Endothelial cell of umbilical vein (primary cell): ENCODE data around the gene NUP62. TPM values are rescaled to one million over a fixed set of nuclear protein-coding genes. Genes with fewer than 3 reads are reported as not detected.

ENCODE experiments used
- BruUV-seq: library from RNA; stranded (reverse); fragments of 400-500 nt; replicated peaks from 2 replicates; lab custom pipeline; 2021; lab: Mats Ljungman, UMichigan
- CTCF ChIA-PET: fragments of 300-600, 350-600 bp; sonication (Branson Sonifier 250); formaldehyde crosslinking; loops from one replicate; lab custom pipeline; 2021; ENCODE audit warnings: antibody characterized with exemption, inconsistent platforms; lab: Charles Lee
- POLR2A ChIA-PET: fragments of 300-600, 350-600 bp; sonication (Branson Sonifier 250); formaldehyde crosslinking; loops from one replicate; lab custom pipeline; 2021; ENCODE audit warnings: antibody characterized with exemption, inconsistent platforms; lab: Charles Lee
- DNase-seq: peaks from one replicate; pipeline ENCODE4 v3.0.0-alpha.2; 2011; ENCODE audit warnings: low read depth, low spot score
- FAIRE-seq: peaks from 2 replicates; lab custom pipeline; 2011; peaks lifted over from hg19 to GRCh38; lab: Jason Lieb, UNC
- H2AFZ ChIP-seq: 2 replicates; pipeline ENCODE4 v1.6.0; 2012; ENCODE audit warnings: low read depth, low read length, control low read depth, inconsistent platforms
- H3K27ac ChIP-seq: 2 replicates; pipeline ENCODE4 v1.5.1; 2011; ENCODE audit warnings: low read depth, mild to moderate bottlenecking, control low read depth, low read length, moderate library complexity; ENCODE audit not compliant: insufficient read depth
- H3K27me3 ChIP-seq, 2 experiments: 2 replicates each; pipeline versions ENCODE4 v1.6.0 to v1.6.1; 2011; ENCODE audit warnings: low read length in 2 of 2, mixed read lengths in 1 of 2; ENCODE audit not compliant: control insufficient read depth in 2 of 2, insufficient read depth in 2 of 2
- H3K36me3 ChIP-seq, 2 experiments: 2 replicates in 1 of 2; 3 replicates in 1 of 2; pipeline ENCODE4 v1.5.1; 2011; ENCODE audit warnings: low read length in 2 of 2, mild to moderate bottlenecking in 1 of 2, moderate library complexity in 1 of 2; ENCODE audit not compliant: control insufficient read depth in 2 of 2, insufficient read depth in 2 of 2; ENCODE audit errors: extremely low read depth in 1 of 2
- H3K4me1 ChIP-seq: 3 replicates; pipeline ENCODE4 v1.5.1; 2011; ENCODE audit warnings: mild to moderate bottlenecking, low read length; ENCODE audit not compliant: control insufficient read depth, insufficient read depth; ENCODE audit errors: extremely low read depth
- H3K4me2 ChIP-seq: 2 replicates; pipeline ENCODE4 v1.6.1; 2011; ENCODE audit warnings: low read length, control low read depth, mixed read lengths; ENCODE audit not compliant: insufficient read depth
- H3K4me3 ChIP-seq, 3 experiments: fragments of 200-600 bp in 1 of 3; sonication (generic), shearing (Covaris generic) in 1 of 3; replicated peaks in 1 of 3; 2 replicates each; pipeline ENCODE4 v1.5.1; 2011 to 2016; ENCODE audit warnings: control low read depth in 3 of 3, low read length in 3 of 3, mild to moderate bottlenecking in 2 of 3, inconsistent platforms in 1 of 3, low read depth in 1 of 3, moderate library complexity in 1 of 3; ENCODE audit not compliant: insufficient read depth in 1 of 3
- H3K79me2 ChIP-seq: 2 replicates; pipeline ENCODE4 v1.6.0; 2012; ENCODE audit warnings: low read length, inconsistent platforms; ENCODE audit not compliant: control insufficient read depth, insufficient read depth
- H3K9ac ChIP-seq: replicated peaks from 2 replicates; pipeline ENCODE3; 2011; ENCODE audit warnings: low read length, control low read depth; ENCODE audit not compliant: insufficient read depth; ENCODE audit errors: extremely low read depth
- H3K9me1 ChIP-seq: replicated peaks from 3 replicates; pipeline ENCODE4 v1.6.0; 2011; ENCODE audit warnings: mild to moderate bottlenecking, low read length; ENCODE audit not compliant: control insufficient read depth, insufficient read depth; ENCODE audit errors: extremely low read depth
- H3K9me3 ChIP-seq: replicated peaks from 2 replicates; pipeline ENCODE4 v1.5.1; 2012; ENCODE audit warnings: low read length, inconsistent platforms; ENCODE audit not compliant: control insufficient read depth, insufficient read depth
- H4K20me1 ChIP-seq: replicated peaks from 2 replicates; pipeline ENCODE3; 2011; ENCODE audit warnings: mild to moderate bottlenecking, low read length; ENCODE audit not compliant: control insufficient read depth, insufficient read depth; ENCODE audit errors: extremely low read depth
- CTCF ChIP-seq, 2 donors: IDR thresholded peaks; 1 replicate in 1 of 2; 2 replicates in 1 of 2; pipeline ENCODE4 v1.5.1; 2011; ENCODE audit warnings: low read length in 2 of 2, mild to moderate bottlenecking in 2 of 2, moderate library complexity in 2 of 2, control low read depth in 1 of 2, inconsistent platforms in 1 of 2, low read depth in 1 of 2; ENCODE audit not compliant: insufficient read depth in 1 of 2; ENCODE audit errors: extremely low read depth in 1 of 2
- EZH2 ChIP-seq: IDR thresholded peaks from 2 replicates; pipeline ENCODE4 v1.6.1; 2012; ENCODE audit warnings: borderline replicate concordance, low read depth, mild to moderate bottlenecking, moderate library complexity, low read length, inconsistent platforms; ENCODE audit not compliant: severe bottlenecking
- FOS ChIP-seq: IDR thresholded peaks from 2 replicates; pipeline ENCODE4 v1.6.1; 2011; ENCODE audit warnings: mild to moderate bottlenecking, low read length, moderate library complexity, borderline replicate concordance; ENCODE audit not compliant: insufficient read depth
- GATA2 ChIP-seq: IDR thresholded peaks from 2 replicates; pipeline ENCODE4 v1.7.0; 2011; ENCODE audit warnings: low read depth, mild to moderate bottlenecking, moderate library complexity, mixed read lengths, low read length; ENCODE audit not compliant: insufficient read length, insufficient read depth
- JUN ChIP-seq: IDR thresholded peaks from 2 replicates; pipeline ENCODE4 v1.6.1; 2011; ENCODE audit warnings: borderline replicate concordance, low read depth; ENCODE audit not compliant: insufficient read length, insufficient read depth
- MAX ChIP-seq: IDR thresholded peaks from 2 replicates; pipeline ENCODE4 v1.6.1; 2011; ENCODE audit not compliant: insufficient read depth, insufficient read length
- MYC ChIP-seq: IDR thresholded peaks from one replicate; pipeline ENCODE4 v1.6.1; 2011; ENCODE audit warnings: mild to moderate bottlenecking, low read depth, low read length
- POLR2AphosphoS5 ChIP-seq: IDR thresholded peaks from 2 replicates; pipeline ENCODE4 v1.6.1; 2012; ENCODE audit warnings: low read depth, mild to moderate bottlenecking, control low read depth, low read length, moderate library complexity; ENCODE audit not compliant: insufficient read depth
- dilution Hi-C: fragments of 300-500 bp; cut with MboI; formaldehyde crosslinking; loops from one replicate; pipeline ENCODE4 v1.15.0; 2019; ENCODE audit warnings: low sequenced_read_pairs; ENCODE audit not compliant: extremely low pct_ligation_motif_present
- intact Hi-C: fragments of 100-400 bp; cut with micrococcal nuclease; formaldehyde crosslinking; loops from one replicate; pipeline ENCODE4 v1.10.0; 2022
- polyA plus RNA-seq, 4 experiments: library from polyadenylated mRNA; depleted of rRNA in 3 of 4; stranded (reverse) in 3 of 4; unstranded in 1 of 4; fragments of >200 nt; gene quantifications; 2 replicates each; pipeline versions ENCODE4 v1.2.1 to v1.2.3, GENCODE V29; 2011 to 2012; ENCODE audit warnings: missing spikeins in 1 of 4
- total RNA-seq: library from RNA; stranded (reverse); gene quantifications from 2 replicates; pipeline ENCODE4 v1.2.3, GENCODE V29; 2021

Gene NUP62
- total and polyA plus RNA-seq, 2 donors (not counting 3 experiments of a cell fraction or from before 2014, with no cell fraction given): 32.0 to 93.7 TPM

- BruUV-seq: no TSS peak
- intact Hi-C loops: loop anchor here (5.0 kb wide), 2 partner anchors 188 to 273 kb away; partner anchors contain the start of genes PRMT1 and PRR12
- Histone ChIP-seq H3K4me2 (no peak overlapping the region), H3K9me1 (no peaks in the 10 kb centered on the region), H3K79me2 (peaks cover 26% of the 10 kb centered on the region), H2AFZ (no peak overlapping the region), H4K20me1 (no peaks in the 10 kb centered on the region), H3K4me3 (no peak overlapping the region), H3K9me3 (no peaks in the 10 kb centered on the region), H3K36me3 (peaks cover 13 to 30% of the 10 kb centered on the region in 2 experiments), H3K4me1 (peaks cover 22% of the 10 kb centered on the region), H3K27ac (no peak overlapping the region), H3K9ac (no peak overlapping the region), H3K27me3 (no peaks in the 10 kb centered on the region)
- TF ChIP-seq MAX: no peak
- no peak for TF ChIP-seq GATA2
- TF ChIP-seq POLR2AphosphoS5: no peak
- TF ChIP-seq EZH2: no peak
- TF ChIP-seq FOS: no peak
- no peak for TF ChIP-seq JUN
- TF ChIP-seq CTCF (IDR thresholded peaks at IDR 0.05; ENCODE audit: extremely low read depth in 1 of 2, insufficient read depth in 1 of 2, low read depth in 1 of 2, low read length in 2 of 2): no peak
- no peak for TF ChIP-seq MYC
- dilution Hi-C loops: no loop called here
- CTCF ChIA-PET: interaction anchor here (1.0 to 1.5 kb wide), 2 partner anchors 14 to 52 kb away, joined by 3 read pairs; partner anchors contain the start of gene FUZ
- FAIRE-seq (no peak), DNase-seq (no peak)
- POLR2A ChIA-PET: interaction anchor here (0.6 to 0.9 kb wide), 3 partner anchors 14 to 129 kb away, joined by 4 to 6 read pairs (median 6); partner anchors contain the start of gene PTOV1
Observed at GRCh38 chr19:49864890-49865289, 64.4 kb downstream of the NUP62 start.
